GM19395 (cell line): ENCODE data around the gene PCDH9.
"Not testable (repeated sequence)": the region's sequence is repeated elsewhere in the genome, so short reads cannot be mapped to it uniquely, and the experiment has no call there.

Experiments used
- ATAC-seq: cut with Tn5 transposase; IDR thresholded peaks from one replicate; pipeline ENCODE4 v1.9.1; 2021; ENCODE audit warnings: mild to moderate bottlenecking, moderate library complexity; ENCODE audit not compliant: unreplicated experiment

Gene PCDH9

GRCh38 chr13:66927562-66927961 is 302.6 kb downstream of the PCDH9 start:
- no peak for ATAC-seq

GRCh38 chr13:66926851-66927524 is 303.1 kb downstream of the PCDH9 start:
- no peak for ATAC-seq

GRCh38 chr13:66926200-66926850 is 303.8 kb downstream of the PCDH9 start:
- ATAC-seq: no peak

- ATAC-seq: no peak
These were observed 307.7 kb downstream of the PCDH9 start for GRCh38 chr13:66922444-66922843.

- no peak for ATAC-seq
These were observed 308.7 kb downstream of the PCDH9 start for GRCh38 chr13:66921437-66921836.

- no peak for ATAC-seq
These were observed 314.4 kb downstream of the PCDH9 start for GRCh38 chr13:66915596-66916185.

- ATAC-seq: no peak
These were observed 316.0 kb downstream of the PCDH9 start for GRCh38 chr13:66914155-66914554.

GRCh38 chr13:66911411-66911939 is 318.7 kb downstream of the PCDH9 start:
- no peak for ATAC-seq

GRCh38 chr13:66899955-66900354 is 330.2 kb downstream of the PCDH9 start:
- ATAC-seq: no peak

GRCh38 chr13:66896933-66897332 is 333.2 kb downstream of the PCDH9 start:
- no peak for ATAC-seq

- ATAC-seq: no peak
These were observed 334.4 kb downstream of the PCDH9 start for GRCh38 chr13:66895780-66896179.

GRCh38 chr13:66895320-66895719 is 334.8 kb downstream of the PCDH9 start:
- no peak for ATAC-seq

- ATAC-seq: no peak
These were observed 341.4 kb downstream of the PCDH9 start for GRCh38 chr13:66888698-66889097.

- ATAC-seq: peak; percentile 72
These were observed 343.0 kb downstream of the PCDH9 start for GRCh38 chr13:66887088-66887487.

GRCh38 chr13:66886264-66886663 is 343.9 kb downstream of the PCDH9 start:
- no peak for ATAC-seq

GRCh38 chr13:66881170-66881569 is 349.0 kb downstream of the PCDH9 start:
- not testable (repeated sequence) for ATAC-seq

- no peak for ATAC-seq
These were observed 350.1 kb downstream of the PCDH9 start for GRCh38 chr13:66879988-66880387.

- no peak for ATAC-seq
These were observed 354.9 kb downstream of the PCDH9 start for GRCh38 chr13:66875264-66875663.

- no peak for ATAC-seq
These were observed 365.5 kb downstream of the PCDH9 start for GRCh38 chr13:66864627-66865026.

GRCh38 chr13:66860878-66861417 is 369.2 kb downstream of the PCDH9 start:
- ATAC-seq: no peak

- ATAC-seq: no peak
These were observed 369.9 kb downstream of the PCDH9 start for GRCh38 chr13:66859934-66860877.
